22Rv1 (cell line): ENCODE data around the gene SNX10.

Source experiments
- H3K27ac ChIP-seq: fragments of 450-650 bp; 2 replicates; pipeline ENCODE4 v1.5.1; 2017
- ZFX ChIP-seq: fragments of 450-650 bp; IDR thresholded peaks from 2 replicates; pipeline ENCODE4 v1.6.1; 2017; ENCODE audit warnings: antibody characterized with exemption, borderline replicate concordance
- TF ChIP-seq, protein P1 (sequence below): fragments of 450-650 bp; IDR thresholded peaks from 2 replicates; pipeline ENCODE4 v1.5.1; 2017; ENCODE audit warnings: mild to moderate bottlenecking

SNX10 gene

GRCh38 chr7:26419198-26419597 lies 127.5 kb downstream of the SNX10 start:
- H3K27ac ChIP-seq: no peak overlapping the region
- TF ChIP-seq ZFX: no peak
- TF ChIP-seq, protein P1, sequence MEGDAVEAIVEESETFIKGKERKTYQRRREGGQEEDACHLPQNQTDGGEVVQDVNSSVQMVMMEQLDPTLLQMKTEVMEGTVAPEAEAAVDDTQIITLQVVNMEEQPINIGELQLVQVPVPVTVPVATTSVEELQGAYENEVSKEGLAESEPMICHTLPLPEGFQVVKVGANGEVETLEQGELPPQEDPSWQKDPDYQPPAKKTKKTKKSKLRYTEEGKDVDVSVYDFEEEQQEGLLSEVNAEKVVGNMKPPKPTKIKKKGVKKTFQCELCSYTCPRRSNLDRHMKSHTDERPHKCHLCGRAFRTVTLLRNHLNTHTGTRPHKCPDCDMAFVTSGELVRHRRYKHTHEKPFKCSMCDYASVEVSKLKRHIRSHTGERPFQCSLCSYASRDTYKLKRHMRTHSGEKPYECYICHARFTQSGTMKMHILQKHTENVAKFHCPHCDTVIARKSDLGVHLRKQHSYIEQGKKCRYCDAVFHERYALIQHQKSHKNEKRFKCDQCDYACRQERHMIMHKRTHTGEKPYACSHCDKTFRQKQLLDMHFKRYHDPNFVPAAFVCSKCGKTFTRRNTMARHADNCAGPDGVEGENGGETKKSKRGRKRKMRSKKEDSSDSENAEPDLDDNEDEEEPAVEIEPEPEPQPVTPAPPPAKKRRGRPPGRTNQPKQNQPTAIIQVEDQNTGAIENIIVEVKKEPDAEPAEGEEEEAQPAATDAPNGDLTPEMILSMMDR: no peak

- H3K27ac ChIP-seq: no peak overlapping the region
These were observed 128.9 kb downstream of the SNX10 start for GRCh38 chr7:26420422-26421019.

GRCh38 chr7:26422761-26423160 lies 131.1 kb downstream of the SNX10 start:
- TF ChIP-seq ZFX: no peak
- TF ChIP-seq, protein P1: no peak
- no peak overlapping the region for H3K27ac ChIP-seq

More at GRCh38 chr7:26420422-26421019, 128.9 kb downstream of the SNX10 start:
- TF ChIP-seq ZFX: no peak
- TF ChIP-seq, protein P1: no peak

DNA sequence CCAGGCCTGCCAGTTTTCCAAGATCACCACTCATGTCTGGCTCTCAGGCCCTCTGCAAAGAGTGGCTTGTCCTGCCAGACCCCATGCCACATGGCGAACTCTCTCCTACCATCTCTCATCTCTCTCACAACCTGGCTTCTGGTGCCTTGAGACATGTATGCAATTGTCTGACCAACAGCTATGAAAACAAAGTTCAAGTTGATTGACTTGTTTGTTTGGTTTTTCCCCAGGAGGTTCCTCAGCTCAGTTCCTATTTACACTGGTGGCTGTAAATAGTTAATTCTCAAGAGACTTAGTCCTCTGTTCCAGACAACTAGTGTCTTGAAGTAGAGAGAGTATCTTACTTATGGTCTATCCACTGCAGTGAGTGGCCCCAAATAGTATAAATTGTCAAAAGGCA lies 131.8 kb downstream of the SNX10 start:
- H3K27ac ChIP-seq: no peak overlapping the region
- TF ChIP-seq ZFX: no peak
- TF ChIP-seq, protein P1: no peak
